Caco-2 (cell line): ENCODE results near the gene AKAP6. TPM values are rescaled to one million over a fixed set of nuclear protein-coding genes. Genes with fewer than 3 reads are reported as not detected.

Experiments
- BruUV-seq: library from RNA; stranded (reverse); fragments of 400-500 nt; replicated peaks from 2 replicates; lab custom pipeline; 2021; lab: Mats Ljungman, UMichigan
- CTCF ChIA-PET: fragments of 300-600 bp; sonication (Branson Sonifier 250); formaldehyde crosslinking; loops from one replicate; lab custom pipeline; 2022; ENCODE audit warnings: antibody characterized with exemption; lab: Charles Lee
- POLR2A ChIA-PET: fragments of 300-600 bp; sonication (Branson Sonifier 250); formaldehyde crosslinking; loops from one replicate; lab custom pipeline; 2022; ENCODE audit warnings: antibody characterized with exemption; lab: Charles Lee
- DNase-seq, 2 experiments: peaks; one replicate each; pipeline versions ENCODE4 v3.0.0 to v3.0.0-alpha.2; 2020 to 2022
- H3K27me3 ChIP-seq: replicated peaks from 2 replicates; pipeline ENCODE4 v1.6.0; 2011; ENCODE audit warnings: low read length; ENCODE audit not compliant: control insufficient read depth, insufficient read depth
- H3K36me3 ChIP-seq: 2 replicates; pipeline ENCODE4 v1.5.1; 2011; ENCODE audit warnings: low read length; ENCODE audit not compliant: control insufficient read depth, insufficient read depth
- H3K4me1 ChIP-seq: fragments of 250-450 bp; sonication (Bioruptor Pico); 2 replicates; pipeline ENCODE4 v1.5.1; 2020; ENCODE audit warnings: mild to moderate bottlenecking
- H3K4me3 ChIP-seq: 2 replicates; pipeline ENCODE4 v1.5.1; 2011; ENCODE audit warnings: low read depth, mild to moderate bottlenecking, control low read depth, low read length
- H3K9me3 ChIP-seq: fragments of 250-450 bp; sonication (Bioruptor Pico); 2 replicates; pipeline ENCODE4 v1.5.1; 2020; ENCODE audit warnings: mild to moderate bottlenecking, moderate library complexity
- H3K27ac Mint-ChIP-seq: one replicate; pipeline ENCODE4 v1.8.0; 2022; ENCODE audit warnings: mixed read lengths; ENCODE audit not compliant: unreplicated experiment
- H3K27me3 Mint-ChIP-seq: one replicate; pipeline ENCODE4 v1.8.0; 2022; ENCODE audit warnings: mixed read lengths; ENCODE audit not compliant: insufficient read depth, unreplicated experiment
- H3K36me3 Mint-ChIP-seq: one replicate; pipeline ENCODE4 v1.8.0; 2022; ENCODE audit warnings: mild to moderate bottlenecking, mixed read lengths; ENCODE audit not compliant: insufficient read depth, unreplicated experiment
- H3K4me1 Mint-ChIP-seq: one replicate; pipeline ENCODE4 v1.8.0; 2022; ENCODE audit warnings: low read depth, mixed read lengths; ENCODE audit not compliant: unreplicated experiment
- H3K4me3 Mint-ChIP-seq: one replicate; pipeline ENCODE4 v1.8.0; 2022; ENCODE audit warnings: mild to moderate bottlenecking, moderate library complexity, mixed read lengths; ENCODE audit not compliant: unreplicated experiment
- H3K9me3 Mint-ChIP-seq: one replicate; pipeline ENCODE4 v1.8.0; 2022; ENCODE audit warnings: mixed read lengths; ENCODE audit not compliant: unreplicated experiment
- CTCF ChIP-seq, 2 experiments: fragments of 200-600 bp in 1 of 2; IDR thresholded peaks; 1 replicate in 1 of 2; 2 replicates in 1 of 2; pipeline versions ENCODE4 v1.5.1 to v1.8.0; 2011 to 2022; ENCODE audit warnings: antibody characterized with exemption in 1 of 2, control low read depth in 1 of 2, inconsistent platforms in 1 of 2, low read depth in 1 of 2, low read length in 1 of 2, mild to moderate bottlenecking in 1 of 2, moderate library complexity in 1 of 2; ENCODE audit not compliant: insufficient read depth in 1 of 2, severe bottlenecking in 1 of 2, unreplicated experiment in 1 of 2
- intact Hi-C: fragments of 100-400 bp; cut with micrococcal nuclease; formaldehyde crosslinking; loops from one replicate; pipeline ENCODE4 v1.10.0; 2022; ENCODE audit not compliant: unreplicated experiment
- total RNA-seq: library from RNA; stranded (reverse); gene quantifications from 2 replicates; pipeline ENCODE4 v1.2.3, GENCODE V29; 2022

Gene AKAP6
- total RNA-seq, 1 experiment from 2014 or later, result 3.0 TPM

GRCh38 chr14:32472076-32472475, 143.0 kb downstream of the AKAP6 start:
- Histone ChIP-seq H3K9me3 (no peaks in the 10 kb centered on the region), H3K27me3 (no peaks in the 10 kb centered on the region), H3K4me3 (no peak overlapping the region), H3K4me1 (peaks cover 47% of the 10 kb centered on the region), H3K36me3 (no peaks in the 10 kb centered on the region)
- H3K27me3 Mint-ChIP-seq, result no peaks in the 10 kb centered on the region
- no TSS peak for BruUV-seq
- DNase-seq, result no peak
- peak overlapping the region; percentile 39 for H3K4me3 Mint-ChIP-seq
- H3K27ac Mint-ChIP-seq, result peak overlapping the region; percentile 76
- no peaks in the 10 kb centered on the region for H3K9me3 Mint-ChIP-seq
- H3K4me1 Mint-ChIP-seq, result peaks cover 31% of the 10 kb centered on the region
- no peak for TF ChIP-seq CTCF (IDR thresholded peaks at IDR 0.05; ENCODE audit: insufficient read depth in 1 of 2, low read depth in 1 of 2, low read length in 1 of 2, severe bottlenecking in 1 of 2, unreplicated experiment in 1 of 2)
- intact Hi-C loops, result loop anchor here (2.0 to 5.0 kb wide), 2 partner anchors 269 to 1015 kb away; partner anchors contain the start of genes DTD2, RNU6-7 and RNU6-8
- H3K36me3 Mint-ChIP-seq, result peaks cover 6% of the 10 kb centered on the region
- CTCF ChIA-PET, result interaction anchor here (1.1 to 1.9 kb wide), 2 partner anchors 213 to 217 kb away, joined by 3 to 6 read pairs; no protein-coding TSS in a partner anchor
- POLR2A ChIA-PET, result no interaction called here

GRCh38 chr14:32472512-32473463, 143.7 kb downstream of the AKAP6 start:
- intact Hi-C loops, result loop anchor here (1.0 to 5.0 kb wide), 5 partner anchors 41 to 1015 kb away; partner anchors contain the start of genes DTD2, RNU6-7 and RNU6-8
- no peak for DNase-seq
- POLR2A ChIA-PET, result no interaction called here
- H3K36me3 Mint-ChIP-seq, result peaks cover 6% of the 10 kb centered on the region
- Histone ChIP-seq H3K27me3 (no peaks in the 10 kb centered on the region), H3K36me3 (no peaks in the 10 kb centered on the region), H3K4me3 (no peak overlapping the region), H3K4me1 (peaks cover 47% of the 10 kb centered on the region), H3K9me3 (no peaks in the 10 kb centered on the region)
- CTCF ChIA-PET, result interaction anchor here (0.9 to 1.9 kb wide), 4 partner anchors 41 to 399 kb away, joined by 3 to 6 read pairs (median 4); no protein-coding TSS in a partner anchor
- H3K27ac Mint-ChIP-seq, result peak overlapping the region; percentile 76
- peak overlapping the region; percentile 39 for H3K4me3 Mint-ChIP-seq
- H3K9me3 Mint-ChIP-seq, result no peaks in the 10 kb centered on the region
- no peaks in the 10 kb centered on the region for H3K27me3 Mint-ChIP-seq
- BruUV-seq, result no TSS peak
- no peak for TF ChIP-seq CTCF (IDR thresholded peaks at IDR 0.05; ENCODE audit: insufficient read depth in 1 of 2, low read depth in 1 of 2, low read length in 1 of 2, severe bottlenecking in 1 of 2, unreplicated experiment in 1 of 2)
- H3K4me1 Mint-ChIP-seq, result peaks cover 31% of the 10 kb centered on the region

- POLR2A ChIA-PET, result no interaction called here
- peaks cover 47% of the 10 kb centered on the region for H3K4me1 ChIP-seq
- H3K4me3 ChIP-seq, result no peak overlapping the region
- BruUV-seq, result no TSS peak
- CTCF ChIA-PET, result interaction anchor here (0.9 to 1.9 kb wide), 3 partner anchors 40 to 399 kb away, joined by 3 to 6 read pairs (median 4); no protein-coding TSS in a partner anchor
- Mint-ChIP-seq H3K4me1 (peaks cover 33% of the 10 kb centered on the region), H3K27me3 (no peaks in the 10 kb centered on the region), H3K4me3 (peak overlapping the region; percentile 39), H3K36me3 (peaks cover 6% of the 10 kb centered on the region), H3K9me3 (no peaks in the 10 kb centered on the region), H3K27ac (peak overlapping the region; percentile 76)
- DNase-seq, result peak; percentile 82 to 87
- no peaks in the 10 kb centered on the region for H3K36me3 ChIP-seq
- no peak for TF ChIP-seq CTCF (IDR thresholded peaks at IDR 0.05; ENCODE audit: insufficient read depth in 1 of 2, low read depth in 1 of 2, low read length in 1 of 2, severe bottlenecking in 1 of 2, unreplicated experiment in 1 of 2)
- intact Hi-C loops, result loop anchor here (1.0 to 5.0 kb wide), 5 partner anchors 40 to 1016 kb away; partner anchors contain the start of genes DTD2, RNU6-7 and RNU6-8
- H3K27me3 ChIP-seq, result no peaks in the 10 kb centered on the region
- H3K9me3 ChIP-seq, result no peaks in the 10 kb centered on the region
These were observed 144.4 kb downstream of the AKAP6 start for GRCh38 chr14:32473464-32473855.
